Measurements from ENCODE around the gene ABI2. TPM values are rescaled to one million over a fixed set of nuclear protein-coding genes. Genes with fewer than 3 reads are reported as not detected.

The ABI2 gene
- total RNA-seq, 2 donors from 2014 or later: 50.0 to 64.8 TPM

GRCh38 chr2:203451011-203451410 lies 122.8 kb downstream of the ABI2 start:
- no peak for TF ChIP-seq POLR2AphosphoS5 (IDR thresholded peaks at IDR 0.05)
- no peak for TF ChIP-seq POLR2A (IDR thresholded peaks at IDR 0.05)
- no peak for TF ChIP-seq CTCF (IDR thresholded peaks at IDR 0.05)
- no peaks in the 10 kb centered on the region for H3K36me3 ChIP-seq
- H3K27ac ChIP-seq: no peak overlapping the region
- no peak overlapping the region for H3K4me3 ChIP-seq
- no peaks in the 10 kb centered on the region for H3K27me3 ChIP-seq (replicated peaks; ENCODE audit: insufficient read depth)
- no peaks in the 10 kb centered on the region for H3K4me1 ChIP-seq (replicated peaks)
- no peaks in the 10 kb centered on the region for H3K9me3 ChIP-seq
- DNase-seq (ENCODE audit: low spot score): no peak
- intact Hi-C loops (cut with DNase I): loop anchor here (10.0 kb wide), 1 partner anchor 216 kb away; the partner anchor contains the start of gene CYP20A1
- 92% methylated on average over 2 of the region's 2 CpGs for WGBS

- no peak for TF ChIP-seq POLR2AphosphoS5 (IDR thresholded peaks at IDR 0.05)
- Histone ChIP-seq H3K4me1 (replicated peaks) (no peaks in the 10 kb centered on the region), H3K27ac (no peak overlapping the region), H3K9me3 (no peaks in the 10 kb centered on the region), H3K27me3 (replicated peaks; ENCODE audit: insufficient read depth) (no peaks in the 10 kb centered on the region), H3K36me3 (no peaks in the 10 kb centered on the region), H3K4me3 (no peak overlapping the region)
- no peak for DNase-seq (ENCODE audit: low spot score)
- intact Hi-C loops (cut with DNase I): loop anchor here (10.0 kb wide), 1 partner anchor 217 kb away; the partner anchor contains the start of gene CYP20A1
- 100% methylated on average over 1 of the region's 1 CpG for WGBS
Measured at GRCh38 chr2:203451689-203452088, 123.5 kb downstream of the ABI2 start.

- H3K27ac ChIP-seq: no peak overlapping the region
- TF ChIP-seq POLR2AphosphoS5 (IDR thresholded peaks at IDR 0.05) (no peak), CTCF (IDR thresholded peaks at IDR 0.05) (peak; percentile 27 to 66 (median 60))
- H3K4me1 ChIP-seq (replicated peaks): no peaks in the 10 kb centered on the region
- H3K36me3 ChIP-seq: no peaks in the 10 kb centered on the region
- no peaks in the 10 kb centered on the region for H3K9me3 ChIP-seq
- intact Hi-C loops (cut with DNase I): loop anchor here (10.0 kb wide), 1 partner anchor 219 kb away; the partner anchor contains the start of gene CYP20A1
- no peak for DNase-seq (ENCODE audit: low spot score)
- WGBS: 5% methylated on average over 1 of the region's 1 CpG
- no peaks in the 10 kb centered on the region for H3K27me3 ChIP-seq (replicated peaks; ENCODE audit: insufficient read depth)
- H3K4me3 ChIP-seq: no peak overlapping the region
Measured at GRCh38 chr2:203453858-203454451, 125.8 kb downstream of the ABI2 start.

- Histone ChIP-seq H3K27me3 (replicated peaks; ENCODE audit: insufficient read depth) (no peaks in the 10 kb centered on the region), H3K4me3 (no peak overlapping the region), H3K36me3 (no peaks in the 10 kb centered on the region), H3K4me1 (replicated peaks) (no peaks in the 10 kb centered on the region), H3K27ac (no peak overlapping the region), H3K9me3 (no peaks in the 10 kb centered on the region)
- no peak for DNase-seq (ENCODE audit: low spot score)
- intact Hi-C loops (cut with DNase I): loop anchor here (10.0 kb wide), 1 partner anchor 220 kb away; the partner anchor contains the start of gene CYP20A1
- WGBS: 77% methylated on average over 3 of the region's 3 CpGs
- TF ChIP-seq CTCF (IDR thresholded peaks at IDR 0.05) (no peak), POLR2AphosphoS5 (IDR thresholded peaks at IDR 0.05) (no peak), POLR2A (IDR thresholded peaks at IDR 0.05) (no peak)
Measured at GRCh38 chr2:203455209-203455608, 127.0 kb downstream of the ABI2 start.

- H3K36me3 ChIP-seq: no peaks in the 10 kb centered on the region
- no peak overlapping the region for H3K27ac ChIP-seq
- no peak for DNase-seq (ENCODE audit: low spot score)
- TF ChIP-seq POLR2AphosphoS5 (IDR thresholded peaks at IDR 0.05) (no peak), POLR2A (IDR thresholded peaks at IDR 0.05) (no peak), CTCF (IDR thresholded peaks at IDR 0.05) (no peak)
- no peaks in the 10 kb centered on the region for H3K9me3 ChIP-seq
- intact Hi-C loops (cut with DNase I): no loop called here
- H3K4me1 ChIP-seq (replicated peaks): no peaks in the 10 kb centered on the region
- no peaks in the 10 kb centered on the region for H3K27me3 ChIP-seq (replicated peaks; ENCODE audit: insufficient read depth)
- H3K4me3 ChIP-seq: no peak overlapping the region
Measured at GRCh38 chr2:203461746-203462145, 133.6 kb downstream of the ABI2 start.
